22Rv1 (cell line): ENCODE results near the gene UGT2B17.

Experiments
- CTCF ChIP-seq: fragments of 450-650 bp; IDR thresholded peaks from 2 replicates; pipeline ENCODE4 v1.5.1; 2017; ENCODE audit warnings: mild to moderate bottlenecking
- ZFX ChIP-seq: fragments of 450-650 bp; IDR thresholded peaks from 2 replicates; pipeline ENCODE4 v1.6.1; 2017; ENCODE audit warnings: antibody characterized with exemption, borderline replicate concordance

GRCh38 chr4:68591204-68591603 is 15.1 kb upstream of the UGT2B17 start:
- TF ChIP-seq CTCF, result no peak
- no peak for TF ChIP-seq ZFX
